Central memory CD8-positive, alpha-beta T cell (primary cell): Measurements from ENCODE around the gene RNPC3.
A peak's percentile ranks its signal among the peaks of the same experiment; 100 is the strongest.
"Not testable (repeated sequence)": the region's sequence is repeated elsewhere in the genome, so short reads cannot be mapped to it uniquely, and the experiment has no call there.

Experiments
- ATAC-seq: fragments of 150-1000 bp; cut with Tn5 transposase; replicated peaks from 2 replicates; pipeline ENCODE4 v1.10.0; 2022; ENCODE audit warnings: mild to moderate bottlenecking, moderate FRiP score, moderate number of reproducible peaks; ENCODE audit not compliant: poor library complexity, severe bottlenecking; ENCODE audit errors: extremely low read depth
- DNase-seq, 2 donors: peaks; one replicate each; pipeline ENCODE4 v3.0.0; 2021; ENCODE audit warnings: low spot score in 2 of 2
- H3K27ac Mint-ChIP-seq: one replicate; pipeline ENCODE4 v1.8.0; 2022; ENCODE audit warnings: low read depth, mild to moderate bottlenecking, moderate library complexity, mixed read lengths
- H3K27me3 Mint-ChIP-seq: one replicate; pipeline ENCODE4 v1.8.0; 2022; ENCODE audit warnings: mixed read lengths
- H3K36me3 Mint-ChIP-seq: one replicate; pipeline ENCODE4 v1.8.0; 2022; ENCODE audit warnings: mild to moderate bottlenecking, moderate library complexity, mixed read lengths; ENCODE audit not compliant: insufficient read depth
- H3K4me1 Mint-ChIP-seq: one replicate; pipeline ENCODE4 v1.8.0; 2022; ENCODE audit warnings: mixed read lengths
- H3K4me3 Mint-ChIP-seq: one replicate; pipeline ENCODE4 v1.8.0; 2022; ENCODE audit warnings: mild to moderate bottlenecking, moderate library complexity, mixed read lengths
- H3K9me3 Mint-ChIP-seq: one replicate; pipeline ENCODE4 v1.8.0; 2022; ENCODE audit warnings: mixed read lengths

RNPC3 gene

GRCh38 chr1:103517380-103518047 lies 8.0 kb upstream of the RNPC3 start:
- Mint-ChIP-seq H3K4me3 (no peak overlapping the region), H3K27me3 (no peaks in the 10 kb centered on the region), H3K9me3 (no peaks in the 10 kb centered on the region), H3K36me3 (no peaks in the 10 kb centered on the region), H3K27ac (no peak overlapping the region), H3K4me1 (no peaks in the 10 kb centered on the region)
- no peak for ATAC-seq
- no peak for DNase-seq

DNA sequence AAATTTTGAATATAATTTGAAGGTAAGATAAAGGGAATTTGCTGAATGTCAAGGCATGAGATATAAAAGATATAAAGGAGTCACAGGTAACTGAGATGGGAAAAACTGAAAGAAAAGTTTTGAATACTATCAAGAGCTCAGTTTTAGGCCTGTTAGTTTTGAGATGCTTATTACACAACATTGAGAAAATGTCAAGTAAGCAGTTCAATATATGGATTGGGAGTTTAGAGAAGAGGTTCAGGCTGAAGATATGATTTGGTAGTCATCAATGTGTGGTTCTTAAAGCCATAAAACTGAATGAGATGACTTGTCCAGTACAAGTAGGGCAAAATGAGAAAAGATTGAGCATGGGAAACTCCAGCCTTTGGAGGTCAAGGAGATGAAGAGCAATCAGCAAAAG lies 4.7 kb upstream of the RNPC3 start:
- peaks cover 12% of the 10 kb centered on the region for H3K4me1 Mint-ChIP-seq
- H3K27ac Mint-ChIP-seq: no peak overlapping the region
- peaks cover 10% of the 10 kb centered on the region for H3K36me3 Mint-ChIP-seq
- ATAC-seq (no peak), DNase-seq (no peak)
- H3K27me3 Mint-ChIP-seq: no peaks in the 10 kb centered on the region
- no peaks in the 10 kb centered on the region for H3K9me3 Mint-ChIP-seq
- H3K4me3 Mint-ChIP-seq: no peak overlapping the region

DNA sequence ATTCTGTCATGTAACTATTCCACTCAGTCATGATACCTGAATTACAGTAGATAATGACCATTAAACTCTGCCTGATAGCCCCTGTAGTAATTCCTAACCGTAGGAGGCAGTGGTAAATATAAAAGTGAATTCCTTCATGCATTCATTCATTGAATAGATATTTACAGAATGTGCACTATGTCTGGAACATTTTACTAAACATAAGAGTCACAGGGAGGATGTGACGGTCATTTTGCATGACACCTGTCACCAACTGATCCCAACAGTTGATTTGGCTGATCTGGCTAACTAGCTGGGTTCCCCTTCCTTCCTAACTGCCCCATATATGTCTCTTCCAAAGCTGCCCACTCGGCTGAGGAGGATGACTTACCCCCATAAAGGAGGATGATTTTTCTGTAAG lies 2.2 kb upstream of the RNPC3 start:
- H3K4me1 Mint-ChIP-seq: peaks cover 25% of the 10 kb centered on the region
- DNase-seq (no peak), ATAC-seq (no peak)
- peaks cover 19% of the 10 kb centered on the region for H3K36me3 Mint-ChIP-seq
- H3K27ac Mint-ChIP-seq: no peak overlapping the region
- no peaks in the 10 kb centered on the region for H3K27me3 Mint-ChIP-seq
- no peak overlapping the region for H3K4me3 Mint-ChIP-seq
- H3K9me3 Mint-ChIP-seq: no peaks in the 10 kb centered on the region

- Mint-ChIP-seq H3K27ac (peak overlapping the region; percentile 97), H3K4me3 (peak overlapping the region; percentile 96)
Measured at GRCh38 chr1:103525114-103525606, 339 bp upstream of the RNPC3 start.

GRCh38 chr1:103527331-103527730 lies 1.8 kb downstream of the RNPC3 start:
- Mint-ChIP-seq H3K27ac (no peak overlapping the region), H3K9me3 (no peaks in the 10 kb centered on the region), H3K36me3 (peaks cover 33% of the 10 kb centered on the region), H3K4me3 (peak overlapping the region; percentile 96), H3K27me3 (no peaks in the 10 kb centered on the region), H3K4me1 (peaks cover 64% of the 10 kb centered on the region)
- no peak for ATAC-seq
- no peak for DNase-seq

More at GRCh38 chr1:103525114-103525606, 339 bp upstream of the RNPC3 start:
- Mint-ChIP-seq H3K36me3 (peaks cover 25% of the 10 kb centered on the region), H3K27me3 (no peaks in the 10 kb centered on the region), H3K9me3 (no peaks in the 10 kb centered on the region), H3K4me1 (peaks cover 43% of the 10 kb centered on the region)
- DNase-seq (peak; percentile 16 to 21), ATAC-seq (peak; percentile 20)

- no peak overlapping the region for H3K4me3 Mint-ChIP-seq
- peaks cover 37% of the 10 kb centered on the region for H3K36me3 Mint-ChIP-seq
- peaks cover 67% of the 10 kb centered on the region for H3K4me1 Mint-ChIP-seq
- ATAC-seq (no peak), DNase-seq (no peak)
- peak overlapping the region; percentile 16 for H3K27ac Mint-ChIP-seq
- no peaks in the 10 kb centered on the region for H3K9me3 Mint-ChIP-seq
- no peaks in the 10 kb centered on the region for H3K27me3 Mint-ChIP-seq
Measured at GRCh38 chr1:103529746-103530145, 4.2 kb downstream of the RNPC3 start.

DNA sequence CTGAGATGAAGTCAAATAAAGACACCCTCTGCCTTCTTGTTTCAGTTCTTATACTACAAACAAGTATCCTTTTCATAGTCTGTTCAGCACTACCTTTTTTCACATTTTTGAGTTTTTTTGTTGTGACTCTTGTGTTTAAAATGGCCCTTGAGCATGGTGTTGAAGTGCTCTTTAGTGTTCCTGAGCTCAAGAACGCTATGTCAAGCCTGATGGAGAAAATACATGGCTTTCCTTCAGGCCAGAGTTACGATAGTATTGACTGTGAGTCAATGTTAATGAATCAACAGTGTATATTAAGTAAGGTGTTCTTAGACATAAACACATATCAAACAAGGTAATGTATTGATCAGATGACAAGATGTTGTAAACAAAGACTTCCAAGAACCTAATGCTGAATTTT lies 12.7 kb downstream of the RNPC3 start:
- Mint-ChIP-seq H3K27me3 (no peaks in the 10 kb centered on the region), H3K4me1 (peaks cover 13% of the 10 kb centered on the region), H3K36me3 (peaks cover 62% of the 10 kb centered on the region), H3K9me3 (no peaks in the 10 kb centered on the region), H3K27ac (no peak overlapping the region), H3K4me3 (no peak overlapping the region)
- no peak for DNase-seq
- no peak for ATAC-seq

GRCh38 chr1:103541431-103541830 lies 15.9 kb downstream of the RNPC3 start:
- no peak overlapping the region for H3K4me3 Mint-ChIP-seq
- H3K4me1 Mint-ChIP-seq: peaks cover 17% of the 10 kb centered on the region
- no peaks in the 10 kb centered on the region for H3K27me3 Mint-ChIP-seq
- ATAC-seq: no peak
- no peaks in the 10 kb centered on the region for H3K9me3 Mint-ChIP-seq
- H3K27ac Mint-ChIP-seq: peak overlapping the region; percentile 60
- peaks cover 67% of the 10 kb centered on the region for H3K36me3 Mint-ChIP-seq
- DNase-seq: no peak

DNA sequence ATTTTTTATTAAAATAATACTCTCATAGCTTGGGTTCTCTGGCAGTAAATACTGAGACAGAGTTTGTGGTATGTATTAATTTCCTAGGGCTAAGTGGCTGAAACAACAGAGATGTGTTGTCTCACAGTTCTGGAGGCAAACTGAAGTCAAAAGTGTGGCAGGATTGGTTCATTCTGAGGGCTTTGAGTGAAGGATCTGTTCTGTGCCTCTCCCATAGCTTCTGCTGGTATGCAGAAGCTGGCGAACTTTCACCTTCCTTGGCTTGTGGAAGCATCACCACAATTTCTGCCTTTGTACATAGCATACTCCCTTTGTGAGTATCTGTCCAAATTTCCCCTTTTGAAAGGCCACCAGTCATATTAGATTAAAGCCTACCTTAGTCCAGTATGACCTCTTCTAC lies 21.0 kb downstream of the RNPC3 start:
- no peaks in the 10 kb centered on the region for H3K9me3 Mint-ChIP-seq
- ATAC-seq (no peak), DNase-seq (no peak)
- peaks cover 65% of the 10 kb centered on the region for H3K36me3 Mint-ChIP-seq
- peaks cover 12% of the 10 kb centered on the region for H3K4me1 Mint-ChIP-seq
- no peaks in the 10 kb centered on the region for H3K27me3 Mint-ChIP-seq
- H3K27ac Mint-ChIP-seq: no peak overlapping the region
- H3K4me3 Mint-ChIP-seq: no peak overlapping the region

DNA sequence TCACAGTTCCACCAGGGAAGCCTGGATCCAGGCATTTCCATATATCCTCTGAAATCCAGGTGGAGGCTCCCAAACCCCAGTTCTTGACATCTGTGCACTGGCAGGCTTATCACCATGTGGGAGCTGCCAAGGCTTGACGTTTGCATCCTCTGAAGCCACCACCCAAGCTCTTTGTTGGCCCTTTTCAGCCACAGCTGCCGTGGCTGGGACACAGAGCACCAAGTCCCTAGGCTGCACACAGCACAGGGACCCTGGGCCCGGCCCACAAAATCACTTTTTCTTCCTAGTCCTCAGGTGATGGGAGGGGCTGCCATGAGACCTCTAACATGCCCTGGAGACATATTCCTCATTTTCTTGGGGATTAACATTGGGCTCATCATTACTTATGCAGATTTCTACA lies 22.3 kb downstream of the RNPC3 start:
- no peak overlapping the region for H3K27ac Mint-ChIP-seq
- no peak for DNase-seq
- H3K36me3 Mint-ChIP-seq: peaks cover 64% of the 10 kb centered on the region
- no peaks in the 10 kb centered on the region for H3K9me3 Mint-ChIP-seq
- no peak overlapping the region for H3K4me3 Mint-ChIP-seq
- ATAC-seq: no peak
- peaks cover 5% of the 10 kb centered on the region for H3K4me1 Mint-ChIP-seq
- no peaks in the 10 kb centered on the region for H3K27me3 Mint-ChIP-seq

DNA sequence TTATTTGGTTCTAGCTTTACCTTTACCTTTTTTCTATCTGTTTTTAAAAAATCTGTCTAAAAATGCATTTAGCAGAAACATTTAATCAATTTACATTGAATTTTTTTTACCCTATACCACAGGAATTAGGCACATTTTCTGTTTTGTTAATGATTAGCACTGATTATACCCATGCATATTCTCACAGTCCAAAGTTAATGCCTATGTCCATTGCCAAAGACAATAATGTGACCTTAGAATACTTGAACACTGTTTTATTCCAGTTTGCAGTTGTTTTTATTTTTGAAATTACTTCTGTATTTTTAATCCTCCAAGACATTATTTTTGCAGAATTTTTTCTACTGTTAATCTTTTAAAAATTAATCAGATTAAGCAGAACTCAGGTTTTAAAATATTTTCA lies 34.9 kb downstream of the RNPC3 start:
- H3K9me3 Mint-ChIP-seq: no peaks in the 10 kb centered on the region
- peaks cover 8% of the 10 kb centered on the region for H3K36me3 Mint-ChIP-seq
- H3K4me3 Mint-ChIP-seq: no peak overlapping the region
- no peak for ATAC-seq
- DNase-seq: no peak
- H3K27ac Mint-ChIP-seq: no peak overlapping the region
- no peaks in the 10 kb centered on the region for H3K4me1 Mint-ChIP-seq
- H3K27me3 Mint-ChIP-seq: no peaks in the 10 kb centered on the region

- not testable (repeated sequence) for ATAC-seq, H3K4me1 Mint-ChIP-seq
Measured at GRCh38 chr1:103561124-103561523, 35.6 kb downstream of the RNPC3 start.

GRCh38 chr1:103561643-103562395 lies 36.3 kb downstream of the RNPC3 start:
- DNase-seq (no peak), ATAC-seq (no peak)
- Mint-ChIP-seq H3K4me1 (no peaks in the 10 kb centered on the region), H3K4me3 (no peak overlapping the region), H3K27me3 (no peaks in the 10 kb centered on the region), H3K9me3 (no peaks in the 10 kb centered on the region), H3K27ac (no peak overlapping the region), H3K36me3 (peaks cover 5% of the 10 kb centered on the region)

More at GRCh38 chr1:103561124-103561523, 35.6 kb downstream of the RNPC3 start:
- not testable (repeated sequence) for H3K27me3 Mint-ChIP-seq, H3K4me3 Mint-ChIP-seq, DNase-seq, H3K27ac Mint-ChIP-seq, H3K9me3 Mint-ChIP-seq, H3K36me3 Mint-ChIP-seq
